Neural cell (in vitro differentiated cells): Measurements from ENCODE around the gene TMEM168. TPM values are rescaled to one million over a fixed set of nuclear protein-coding genes. Genes with fewer than 3 reads are reported as not detected.

Source experiments
- H2AFZ ChIP-seq: fragments of 200-600, 300-800 bp; sonication (generic), shearing (Covaris generic); 2 replicates; pipeline ENCODE4 v1.6.0; 2014; ENCODE audit warnings: low read depth, mild to moderate bottlenecking, antibody characterized with exemption, low read length, moderate library complexity
- H3F3A ChIP-seq: fragments of 200-600 bp; shearing (Covaris generic); 2 replicates; pipeline ENCODE4 v1.6.1; 2016; ENCODE audit warnings: mild to moderate bottlenecking, moderate library complexity, mixed read lengths, antibody characterized with exemption, low read length; ENCODE audit not compliant: insufficient read depth, poor library complexity, severe bottlenecking
- H3K27ac ChIP-seq: fragments of 200-600, 300-800 bp; sonication (generic), shearing (Covaris generic); 2 replicates; pipeline ENCODE4 v1.5.1; 2014; ENCODE audit warnings: mild to moderate bottlenecking, low read length, moderate library complexity
- H3K27me3 ChIP-seq: fragments of 300-800, 200-600 bp; sonication (generic), shearing (Covaris generic); 2 replicates; pipeline ENCODE4 v1.6.0; 2014; ENCODE audit warnings: mild to moderate bottlenecking, low read depth, low read length, moderate library complexity; ENCODE audit not compliant: insufficient read depth
- H3K36me3 ChIP-seq: fragments of 300-800, 200-600 bp; sonication (generic), shearing (Covaris generic); 2 replicates; pipeline ENCODE4 v1.5.1; 2014; ENCODE audit warnings: mild to moderate bottlenecking, antibody characterized with exemption, low read length, moderate library complexity; ENCODE audit not compliant: insufficient read depth
- H3K4me2 ChIP-seq: fragments of 300-800, 200-600 bp; sonication (generic), shearing (Covaris generic); 2 replicates; pipeline ENCODE4 v1.6.0; 2014; ENCODE audit warnings: mild to moderate bottlenecking, low read length
- H3K4me3 ChIP-seq: fragments of 300-800, 200-600 bp; sonication (generic), shearing (Covaris generic); 2 replicates; pipeline ENCODE4 v1.5.1; 2014; ENCODE audit warnings: mild to moderate bottlenecking, low read length, moderate library complexity
- H3K79me2 ChIP-seq: fragments of 200-600 bp; shearing (Covaris generic); replicated peaks from 2 replicates; pipeline ENCODE4 v1.6.0; 2014; ENCODE audit warnings: mild to moderate bottlenecking, low read length, moderate library complexity; ENCODE audit not compliant: insufficient read depth
- H3K9ac ChIP-seq: fragments of 300-800, 200-600 bp; sonication (generic), shearing (Covaris generic); 2 replicates; pipeline ENCODE4 v1.6.1; 2016; ENCODE audit warnings: mild to moderate bottlenecking, low read length, mixed read lengths
- H3K9me2 ChIP-seq: fragments of 200-600 bp; shearing (Covaris generic); 2 replicates; pipeline ENCODE4 v1.6.1; 2016; ENCODE audit warnings: mild to moderate bottlenecking, low read length, mixed read lengths; ENCODE audit not compliant: insufficient read depth
- H3K9me3 ChIP-seq: fragments of 200-600, 300-800 bp; sonication (generic), shearing (Covaris generic); 2 replicates; pipeline ENCODE4 v1.6.1; 2016; ENCODE audit warnings: mild to moderate bottlenecking, mixed run types, low read length, moderate library complexity, mixed read lengths
- H4K20me1 ChIP-seq: fragments of 200-600 bp; shearing (Covaris generic); 2 replicates; pipeline ENCODE4 v1.6.1; 2016; ENCODE audit warnings: mild to moderate bottlenecking, mixed run types; ENCODE audit not compliant: insufficient read depth
- EP300 ChIP-seq: fragments of 450-650 bp; conservative IDR thresholded peaks from 2 replicates; pipeline ENCODE4 v1.6.1; 2014; ENCODE audit warnings: antibody characterized with exemption, mild to moderate bottlenecking, moderate library complexity; ENCODE audit not compliant: poor library complexity, severe bottlenecking
- EZH2 ChIP-seq: fragments of 200-600, 300-800 bp; shearing (Covaris generic), sonication (generic); IDR thresholded peaks from 2 replicates; pipeline ENCODE4 v1.6.1; 2014; ENCODE audit warnings: antibody characterized with exemption, low read length, borderline replicate concordance, mild to moderate bottlenecking; ENCODE audit not compliant: insufficient read depth, poor library complexity, severe bottlenecking
- MXI1 ChIP-seq: fragments of 450-650 bp; conservative IDR thresholded peaks from 2 replicates; pipeline ENCODE4 v1.6.1; 2014; ENCODE audit warnings: antibody characterized with exemption, mild to moderate bottlenecking; ENCODE audit not compliant: poor library complexity, severe bottlenecking
- POLR2AphosphoS5 ChIP-seq: IDR thresholded peaks from 2 replicates; pipeline ENCODE4 v1.6.1; 2012
- RAD21 ChIP-seq: fragments of 450-650 bp; conservative IDR thresholded peaks from 2 replicates; pipeline ENCODE4 v1.6.1; 2014; ENCODE audit warnings: antibody characterized with exemption, mild to moderate bottlenecking, moderate library complexity
- SMC3 ChIP-seq: fragments of 450-650 bp; conservative IDR thresholded peaks from 2 replicates; pipeline ENCODE4 v1.6.1; 2014; ENCODE audit warnings: antibody characterized with exemption, mild to moderate bottlenecking, moderate library complexity; ENCODE audit not compliant: poor library complexity
- TAF1 ChIP-seq: IDR thresholded peaks from 2 replicates; pipeline ENCODE4 v1.6.1; 2012; ENCODE audit warnings: low read depth
- polyA plus RNA-seq: library from polyadenylated mRNA; depleted of rRNA; stranded (reverse); fragments of >200 nt; gene quantifications from 2 replicates; pipeline ENCODE4 v1.2.3, GENCODE V29; 2014
- TF ChIP-seq, protein P1 (sequence below): fragments of 450-650 bp; IDR thresholded peaks from 2 replicates; pipeline ENCODE4 v1.5.1; 2014; ENCODE audit warnings: antibody characterized with exemption, mild to moderate bottlenecking, moderate library complexity; ENCODE audit not compliant: poor library complexity, severe bottlenecking
- TF ChIP-seq, protein P2 (sequence below): IDR thresholded peaks from 2 replicates; pipeline ENCODE4 v1.6.1; 2012; ENCODE audit warnings: borderline replicate concordance

Gene TMEM168
- polyA plus RNA-seq, 1 donor from 2014 or later, result 21.9 TPM

DNA sequence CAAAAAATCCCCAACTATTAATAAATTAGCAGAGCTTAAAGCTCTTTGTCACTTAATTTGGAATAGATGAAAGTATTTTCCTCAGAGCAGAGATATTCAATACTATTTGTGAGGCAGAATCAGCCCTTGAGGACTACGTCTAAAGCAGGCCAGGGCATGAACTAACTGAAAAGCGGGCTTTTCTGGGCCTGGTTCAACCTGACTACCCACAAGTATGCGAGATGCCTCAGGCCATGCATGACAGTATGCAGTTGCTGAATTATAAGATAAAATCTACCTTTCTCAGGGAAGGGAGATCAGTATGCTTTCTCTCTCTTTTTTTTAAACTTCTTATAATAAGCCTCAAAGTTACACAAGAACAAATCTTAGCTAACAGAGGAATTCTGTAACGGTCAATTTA, 20.1 kb downstream of the TMEM168 start:
- H3K27me3 ChIP-seq, result no peaks in the 10 kb centered on the region
- H3K27ac ChIP-seq, result no peak overlapping the region
- H4K20me1 ChIP-seq, result no peaks in the 10 kb centered on the region
- no peaks in the 10 kb centered on the region for H3F3A ChIP-seq
- H3K4me2 ChIP-seq, result no peak overlapping the region
- no peak overlapping the region for H3K9ac ChIP-seq
- H3K9me2 ChIP-seq, result no peaks in the 10 kb centered on the region
- no peaks in the 10 kb centered on the region for H3K79me2 ChIP-seq
- H3K4me3 ChIP-seq, result no peak overlapping the region
- no peaks in the 10 kb centered on the region for H3K9me3 ChIP-seq
- H2AFZ ChIP-seq, result no peak overlapping the region
- no peak for TF ChIP-seq SMC3
- no peak for TF ChIP-seq EP300
- TF ChIP-seq RAD21, result no peak
- TF ChIP-seq, protein P1, sequence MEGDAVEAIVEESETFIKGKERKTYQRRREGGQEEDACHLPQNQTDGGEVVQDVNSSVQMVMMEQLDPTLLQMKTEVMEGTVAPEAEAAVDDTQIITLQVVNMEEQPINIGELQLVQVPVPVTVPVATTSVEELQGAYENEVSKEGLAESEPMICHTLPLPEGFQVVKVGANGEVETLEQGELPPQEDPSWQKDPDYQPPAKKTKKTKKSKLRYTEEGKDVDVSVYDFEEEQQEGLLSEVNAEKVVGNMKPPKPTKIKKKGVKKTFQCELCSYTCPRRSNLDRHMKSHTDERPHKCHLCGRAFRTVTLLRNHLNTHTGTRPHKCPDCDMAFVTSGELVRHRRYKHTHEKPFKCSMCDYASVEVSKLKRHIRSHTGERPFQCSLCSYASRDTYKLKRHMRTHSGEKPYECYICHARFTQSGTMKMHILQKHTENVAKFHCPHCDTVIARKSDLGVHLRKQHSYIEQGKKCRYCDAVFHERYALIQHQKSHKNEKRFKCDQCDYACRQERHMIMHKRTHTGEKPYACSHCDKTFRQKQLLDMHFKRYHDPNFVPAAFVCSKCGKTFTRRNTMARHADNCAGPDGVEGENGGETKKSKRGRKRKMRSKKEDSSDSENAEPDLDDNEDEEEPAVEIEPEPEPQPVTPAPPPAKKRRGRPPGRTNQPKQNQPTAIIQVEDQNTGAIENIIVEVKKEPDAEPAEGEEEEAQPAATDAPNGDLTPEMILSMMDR, result no peak
- TF ChIP-seq POLR2AphosphoS5, result no peak
- TF ChIP-seq TAF1, result no peak
- TF ChIP-seq MXI1, result no peak
- TF ChIP-seq EZH2, result no peak
- TF ChIP-seq, protein P2, sequence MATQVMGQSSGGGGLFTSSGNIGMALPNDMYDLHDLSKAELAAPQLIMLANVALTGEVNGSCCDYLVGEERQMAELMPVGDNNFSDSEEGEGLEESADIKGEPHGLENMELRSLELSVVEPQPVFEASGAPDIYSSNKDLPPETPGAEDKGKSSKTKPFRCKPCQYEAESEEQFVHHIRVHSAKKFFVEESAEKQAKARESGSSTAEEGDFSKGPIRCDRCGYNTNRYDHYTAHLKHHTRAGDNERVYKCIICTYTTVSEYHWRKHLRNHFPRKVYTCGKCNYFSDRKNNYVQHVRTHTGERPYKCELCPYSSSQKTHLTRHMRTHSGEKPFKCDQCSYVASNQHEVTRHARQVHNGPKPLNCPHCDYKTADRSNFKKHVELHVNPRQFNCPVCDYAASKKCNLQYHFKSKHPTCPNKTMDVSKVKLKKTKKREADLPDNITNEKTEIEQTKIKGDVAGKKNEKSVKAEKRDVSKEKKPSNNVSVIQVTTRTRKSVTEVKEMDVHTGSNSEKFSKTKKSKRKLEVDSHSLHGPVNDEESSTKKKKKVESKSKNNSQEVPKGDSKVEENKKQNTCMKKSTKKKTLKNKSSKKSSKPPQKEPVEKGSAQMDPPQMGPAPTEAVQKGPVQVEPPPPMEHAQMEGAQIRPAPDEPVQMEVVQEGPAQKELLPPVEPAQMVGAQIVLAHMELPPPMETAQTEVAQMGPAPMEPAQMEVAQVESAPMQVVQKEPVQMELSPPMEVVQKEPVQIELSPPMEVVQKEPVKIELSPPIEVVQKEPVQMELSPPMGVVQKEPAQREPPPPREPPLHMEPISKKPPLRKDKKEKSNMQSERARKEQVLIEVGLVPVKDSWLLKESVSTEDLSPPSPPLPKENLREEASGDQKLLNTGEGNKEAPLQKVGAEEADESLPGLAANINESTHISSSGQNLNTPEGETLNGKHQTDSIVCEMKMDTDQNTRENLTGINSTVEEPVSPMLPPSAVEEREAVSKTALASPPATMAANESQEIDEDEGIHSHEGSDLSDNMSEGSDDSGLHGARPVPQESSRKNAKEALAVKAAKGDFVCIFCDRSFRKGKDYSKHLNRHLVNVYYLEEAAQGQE, result no peak
- no peaks in the 10 kb centered on the region for H3K36me3 ChIP-seq

- no peaks in the 10 kb centered on the region for H3K27me3 ChIP-seq
- no peaks in the 10 kb centered on the region for H3K36me3 ChIP-seq
- H3K4me2 ChIP-seq, result no peak overlapping the region
- H3K27ac ChIP-seq, result no peak overlapping the region
- H3K9me3 ChIP-seq, result no peaks in the 10 kb centered on the region
- H4K20me1 ChIP-seq, result no peaks in the 10 kb centered on the region
- H3K9ac ChIP-seq, result no peak overlapping the region
- no peaks in the 10 kb centered on the region for H3K79me2 ChIP-seq
- TF ChIP-seq, protein P2, result no peak
- TF ChIP-seq, protein P1, result no peak
- no peak for TF ChIP-seq POLR2AphosphoS5
- TF ChIP-seq EZH2, result no peak
- no peak for TF ChIP-seq SMC3
- no peak for TF ChIP-seq RAD21
- no peak for TF ChIP-seq TAF1
- TF ChIP-seq EP300, result no peak
- TF ChIP-seq MXI1, result no peak
- no peak overlapping the region for H2AFZ ChIP-seq
- H3K9me2 ChIP-seq, result no peaks in the 10 kb centered on the region
- no peak overlapping the region for H3K4me3 ChIP-seq
- H3F3A ChIP-seq, result no peaks in the 10 kb centered on the region
These were observed 25.1 kb downstream of the TMEM168 start for GRCh38 chr7:112765105-112765504.
